A549 (cell line): Measurements from ENCODE around the gene GCHFR.

Source experiments
- CBX2 ChIP-seq: fragments of 200-600 bp; sonication (generic); IDR thresholded peaks from 2 replicates; pipeline ENCODE4 v1.6.1; 2016; ENCODE audit warnings: low read depth, mild to moderate bottlenecking, borderline replicate concordance
- CEBPB ChIP-seq, 2 experiments: fragments of >200 bp in 1 of 2; sonication (Bioruptor Twin) in 1 of 2; formaldehyde crosslinking in 1 of 2; IDR thresholded peaks; 2 replicates each; pipeline ENCODE4 v1.6.1; 2012 to 2016
- CTCF ChIP-seq: fragments of >200 bp; sonication (Bioruptor Twin); formaldehyde crosslinking; IDR thresholded peaks from 3 replicates; pipeline ENCODE4 v1.5.1; 2016
- JUN ChIP-seq, 2 experiments: fragments of >200 bp; sonication (Bioruptor Twin); formaldehyde crosslinking; IDR thresholded peaks; 2 replicates in 1 of 2; 3 replicates in 1 of 2; pipeline ENCODE4 v1.6.1; 2016 to 2017
- JUNB ChIP-seq: fragments of >200 bp; sonication (Bioruptor Twin); formaldehyde crosslinking; IDR thresholded peaks from 2 replicates; pipeline ENCODE4 v1.6.1; 2016
- MAFK ChIP-seq: fragments of 450-650 bp; IDR thresholded peaks from 2 replicates; pipeline ENCODE4 v1.6.1; 2014; ENCODE audit not compliant: partially characterized antibody
- POLR2AphosphoS2 ChIP-seq: conservative IDR thresholded peaks from 2 replicates; pipeline ENCODE4 v1.6.1; 2012; ENCODE audit warnings: low read length, improper control_type of control experiment, inconsistent platforms
- RFX5 ChIP-seq: fragments of 450-650 bp; IDR thresholded peaks from 2 replicates; pipeline ENCODE4 v1.7.1; 2014; ENCODE audit warnings: antibody characterized with exemption, mild to moderate bottlenecking, moderate library complexity

GRCh38 chr15:40796041-40796440, 32.2 kb downstream of the GCHFR start:
- no peak for TF ChIP-seq CBX2
- no peak for TF ChIP-seq JUN (IDR thresholded peaks at IDR 0.05)
- no peak for TF ChIP-seq CTCF
- TF ChIP-seq RFX5 = no peak
- TF ChIP-seq CEBPB (IDR thresholded peaks at IDR 0.05) = no peak
- TF ChIP-seq MAFK = no peak
- no peak for TF ChIP-seq POLR2AphosphoS2
- no peak for TF ChIP-seq JUNB
